Karpas-422 (cell line): ENCODE results near the gene MPPE1. TPM values are rescaled to one million over a fixed set of nuclear protein-coding genes. Genes with fewer than 3 reads are reported as not detected.
"Not testable (repeated sequence)": the region's sequence is repeated elsewhere in the genome, so short reads cannot be mapped to it uniquely, and the experiment has no call there.

Experiments used
- DNase-seq: peaks from one replicate; pipeline ENCODE4 v3.0.0-alpha.2; 2015
- H2AFZ ChIP-seq: fragments of 200-600 bp; sonication (generic); 2 replicates; pipeline ENCODE4 v1.6.1; 2014; ENCODE audit warnings: antibody characterized with exemption, low read length, mixed read lengths
- H3K27ac ChIP-seq: fragments of 200-600 bp; sonication (generic); 2 replicates; pipeline ENCODE4 v1.5.1; 2014; ENCODE audit warnings: mild to moderate bottlenecking, low read length, moderate library complexity
- H3K27me3 ChIP-seq: fragments of 200-600 bp; sonication (generic); 2 replicates; pipeline ENCODE4 v1.6.1; 2014; ENCODE audit warnings: low read length, mixed read lengths
- H3K36me3 ChIP-seq: fragments of 200-600 bp; sonication (generic); 2 replicates; pipeline ENCODE4 v1.6.1; 2014; ENCODE audit warnings: low read length, mixed read lengths; ENCODE audit not compliant: insufficient read depth
- H3K4me1 ChIP-seq: fragments of 200-600 bp; sonication (generic); 2 replicates; pipeline ENCODE4 v1.6.1; 2014; ENCODE audit warnings: mild to moderate bottlenecking, low read length, mixed read lengths
- H3K4me2 ChIP-seq: fragments of 200-600 bp; sonication (generic); 2 replicates; pipeline ENCODE4 v1.6.1; 2014; ENCODE audit warnings: low read length, low read depth, mild to moderate bottlenecking; ENCODE audit not compliant: poor library complexity, severe bottlenecking
- H3K4me3 ChIP-seq: fragments of 200-600 bp; sonication (generic); 2 replicates; pipeline ENCODE4 v1.5.1; 2014; ENCODE audit warnings: mild to moderate bottlenecking, antibody characterized with exemption, low read length, mixed read lengths
- H3K79me2 ChIP-seq: fragments of 200-600 bp; sonication (generic); 2 replicates; pipeline ENCODE4 v1.6.1; 2014; ENCODE audit warnings: mild to moderate bottlenecking, low read length, mixed read lengths
- H3K9ac ChIP-seq: fragments of 200-600 bp; sonication (generic); 2 replicates; pipeline ENCODE4 v1.6.0; 2014; ENCODE audit warnings: low read length
- H3K9me2 ChIP-seq: fragments of 200-600 bp; sonication (generic), shearing (Covaris generic); replicated peaks from 2 replicates; pipeline ENCODE4 v1.6.0; 2014; ENCODE audit warnings: mild to moderate bottlenecking, low read length, moderate library complexity; ENCODE audit not compliant: insufficient read depth
- H3K9me3 ChIP-seq: fragments of 300-700, 200-600 bp; sonication (generic); 2 replicates; pipeline ENCODE4 v1.6.1; 2014; ENCODE audit warnings: low read length, mixed read lengths
- H4K20me1 ChIP-seq: fragments of 200-600 bp; sonication (generic); 2 replicates; pipeline ENCODE4 v1.6.1; 2014; ENCODE audit warnings: mild to moderate bottlenecking, antibody characterized with exemption, low read length, low read depth; ENCODE audit not compliant: insufficient read depth
- total RNA-seq: library from RNA; depleted of rRNA; stranded (reverse); fragments of >200 nt; shearing (Covaris generic); gene quantifications from 2 replicates; pipeline ENCODE4 v1.2.3, GENCODE V29; 2014; ENCODE audit warnings: low replicate concordance

MPPE1 gene
- total RNA-seq, 1 experiment from 2014 or later = 30.7 TPM

DNA sequence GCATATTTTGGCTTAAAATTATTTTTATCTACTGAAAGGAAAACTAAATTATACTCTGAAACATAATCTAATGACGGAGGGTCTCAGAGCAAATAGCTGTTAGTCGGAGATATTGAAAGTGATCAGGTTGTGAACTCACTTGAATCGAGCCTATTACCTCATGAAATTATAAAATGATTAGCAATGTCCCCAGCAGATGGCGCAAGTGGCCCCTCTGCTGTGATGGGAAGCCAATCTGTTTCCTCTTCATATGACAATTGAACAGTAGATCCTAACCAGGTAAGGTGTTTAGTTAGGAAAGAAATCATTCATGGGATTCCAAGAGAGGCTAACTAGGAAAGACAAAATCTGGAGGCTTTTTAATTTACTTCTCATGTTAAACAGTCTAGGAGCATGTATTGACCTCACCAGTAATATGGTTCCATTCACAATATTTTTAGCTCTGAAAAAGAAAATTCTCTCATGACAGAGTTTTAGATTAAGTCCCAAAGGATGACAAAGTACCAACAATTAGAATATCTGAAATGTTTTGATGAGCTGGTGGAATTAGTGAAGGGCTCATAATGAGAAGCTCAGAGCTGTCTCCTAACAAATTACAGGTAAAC is 29.9 kb upstream of the MPPE1 start:
- Histone ChIP-seq H3K27ac (no peak overlapping the region), H2AFZ (no peak overlapping the region), H3K9ac (no peak overlapping the region), H3K4me1 (no peaks in the 10 kb centered on the region), H3K79me2 (no peaks in the 10 kb centered on the region), H3K4me3 (no peak overlapping the region), H4K20me1 (no peaks in the 10 kb centered on the region), H3K4me2 (no peak overlapping the region), H3K9me2 (no peaks in the 10 kb centered on the region), H3K9me3 (no peaks in the 10 kb centered on the region), H3K27me3 (no peaks in the 10 kb centered on the region), H3K36me3 (no peaks in the 10 kb centered on the region)
- DNase-seq = peak; percentile 87

- Histone ChIP-seq H2AFZ (no peak overlapping the region), H3K9ac (no peak overlapping the region), H3K4me1 (no peaks in the 10 kb centered on the region), H3K36me3 (no peaks in the 10 kb centered on the region), H3K27me3 (no peaks in the 10 kb centered on the region), H3K4me3 (no peak overlapping the region), H3K27ac (no peak overlapping the region), H3K79me2 (no peaks in the 10 kb centered on the region), H3K9me3 (no peaks in the 10 kb centered on the region), H3K4me2 (no peak overlapping the region), H4K20me1 (no peaks in the 10 kb centered on the region), H3K9me2 (no peaks in the 10 kb centered on the region)
- DNase-seq = no peak
Observed at GRCh38 chr18:11932393-11932792, 24.3 kb upstream of the MPPE1 start.

DNA sequence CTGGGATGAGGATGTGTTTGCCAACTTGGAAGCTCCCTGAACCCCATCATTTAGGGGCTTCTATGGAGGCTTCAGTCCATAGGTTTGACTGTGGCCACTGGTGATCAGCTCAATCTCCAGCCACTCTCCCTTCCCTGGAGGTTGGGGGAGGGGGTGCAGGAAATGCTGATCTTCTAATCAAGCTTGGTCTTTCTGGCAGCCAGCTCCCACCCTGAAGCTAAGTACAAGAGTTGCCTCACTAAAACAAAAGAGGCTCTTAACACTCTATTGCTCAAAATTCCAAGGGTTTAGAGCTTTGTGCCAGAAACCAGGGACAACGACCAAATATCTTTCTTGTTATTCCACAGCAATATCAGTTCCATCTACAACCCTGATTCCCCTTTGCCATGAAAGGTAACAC is 19.4 kb upstream of the MPPE1 start:
- Histone ChIP-seq H3K9me3 (no peaks in the 10 kb centered on the region), H3K4me2 (no peak overlapping the region), H3K27ac (no peak overlapping the region), H3K79me2 (no peaks in the 10 kb centered on the region), H3K4me1 (no peaks in the 10 kb centered on the region), H3K27me3 (no peaks in the 10 kb centered on the region), H3K9me2 (no peaks in the 10 kb centered on the region), H3K9ac (no peak overlapping the region), H4K20me1 (no peaks in the 10 kb centered on the region), H3K4me3 (no peak overlapping the region), H2AFZ (no peak overlapping the region), H3K36me3 (no peaks in the 10 kb centered on the region)
- no peak for DNase-seq

DNA sequence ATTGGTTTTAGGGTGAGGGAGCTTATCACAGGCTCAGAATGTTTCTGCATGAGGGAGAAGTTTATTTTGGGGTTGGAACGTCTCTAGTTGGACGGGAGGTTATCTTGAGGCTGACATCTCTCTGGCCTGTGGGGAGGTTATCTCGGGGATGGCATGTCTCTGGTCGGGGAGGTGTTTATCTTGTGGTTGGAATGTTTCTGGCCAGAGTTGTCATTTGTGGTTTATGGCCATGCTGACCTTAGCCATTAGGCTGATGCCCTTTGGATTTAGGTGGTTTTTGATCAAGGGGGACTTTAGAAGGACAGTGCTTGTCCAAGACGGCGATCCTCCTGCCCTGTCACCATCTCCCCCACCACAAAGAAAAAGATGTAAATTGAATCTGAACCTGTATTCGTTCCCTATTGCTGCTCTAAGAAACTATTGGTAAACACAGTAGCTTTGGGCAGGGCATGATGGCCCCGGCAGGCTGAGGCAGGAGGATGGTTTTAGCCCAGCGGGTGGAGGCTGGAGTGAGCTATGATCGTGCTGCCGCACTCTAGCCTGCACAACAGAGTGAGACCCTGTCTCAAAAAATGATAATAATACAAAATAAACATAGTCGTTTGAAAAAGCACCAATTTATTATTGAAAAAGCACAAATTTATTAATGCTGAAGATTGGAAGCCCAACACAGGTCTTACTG is 17.8 kb upstream of the MPPE1 start:
- Histone ChIP-seq H3K79me2 (no peaks in the 10 kb centered on the region), H4K20me1 (no peaks in the 10 kb centered on the region), H3K27me3 (no peaks in the 10 kb centered on the region), H3K9me2 (no peaks in the 10 kb centered on the region), H3K9me3 (no peaks in the 10 kb centered on the region), H2AFZ (no peak overlapping the region), H3K4me1 (no peaks in the 10 kb centered on the region), H3K9ac (no peak overlapping the region), H3K4me3 (no peak overlapping the region), H3K36me3 (no peaks in the 10 kb centered on the region), H3K27ac (no peak overlapping the region), H3K4me2 (no peak overlapping the region)
- DNase-seq = no peak

DNA sequence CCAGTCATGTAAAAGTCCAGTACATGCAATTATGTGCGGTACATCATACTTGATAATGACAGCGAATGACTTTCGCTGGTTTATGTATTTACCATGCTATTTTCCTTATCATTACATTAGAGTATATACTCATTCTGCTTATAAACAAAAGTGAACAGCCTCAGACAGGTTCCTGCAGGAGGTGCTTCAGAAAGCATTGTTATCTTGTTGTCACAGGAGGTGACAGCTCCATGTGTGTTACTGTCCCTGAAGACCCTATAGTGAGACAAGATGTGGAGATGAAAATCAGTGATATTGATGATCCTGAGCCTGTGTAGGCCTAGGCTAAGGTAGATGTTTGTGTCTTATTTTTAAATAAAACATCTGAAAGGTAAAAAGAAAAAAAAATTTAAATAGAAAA is 15.3 kb upstream of the MPPE1 start:
- Histone ChIP-seq H3K79me2 (no peaks in the 10 kb centered on the region), H4K20me1 (no peaks in the 10 kb centered on the region), H3K4me2 (no peak overlapping the region), H3K9me3 (no peaks in the 10 kb centered on the region), H2AFZ (no peak overlapping the region), H3K4me3 (no peak overlapping the region), H3K36me3 (no peaks in the 10 kb centered on the region), H3K4me1 (no peaks in the 10 kb centered on the region), H3K9me2 (no peaks in the 10 kb centered on the region), H3K27me3 (no peaks in the 10 kb centered on the region), H3K27ac (no peak overlapping the region), H3K9ac (no peak overlapping the region)
- no peak for DNase-seq

DNA sequence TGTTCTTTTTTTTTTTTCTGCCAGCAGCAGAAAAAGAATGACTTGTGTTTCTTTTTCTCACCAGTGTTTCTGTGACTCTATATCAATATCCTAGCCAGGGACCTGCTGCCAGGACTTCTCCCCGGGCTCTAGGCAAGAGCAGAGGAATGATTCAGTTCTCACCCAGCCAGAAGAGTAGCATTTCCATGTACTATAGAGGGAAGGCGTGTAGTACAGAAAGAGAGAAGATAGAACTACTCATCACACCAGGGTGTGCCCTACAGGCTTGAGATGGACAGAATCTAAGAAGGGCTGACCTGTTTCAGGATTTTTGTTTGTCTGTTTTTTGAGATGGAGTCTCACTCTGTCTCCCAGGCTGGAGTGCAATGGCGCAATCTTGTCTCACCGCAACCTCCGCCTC is 11.4 kb upstream of the MPPE1 start:
- not testable (repeated sequence) for H3K79me2 ChIP-seq, H3K27ac ChIP-seq, H3K4me1 ChIP-seq, H3K4me3 ChIP-seq, H3K27me3 ChIP-seq, DNase-seq, H3K4me2 ChIP-seq, H3K9me2 ChIP-seq, H3K36me3 ChIP-seq, H2AFZ ChIP-seq, H3K9ac ChIP-seq, H4K20me1 ChIP-seq, H3K9me3 ChIP-seq

DNA sequence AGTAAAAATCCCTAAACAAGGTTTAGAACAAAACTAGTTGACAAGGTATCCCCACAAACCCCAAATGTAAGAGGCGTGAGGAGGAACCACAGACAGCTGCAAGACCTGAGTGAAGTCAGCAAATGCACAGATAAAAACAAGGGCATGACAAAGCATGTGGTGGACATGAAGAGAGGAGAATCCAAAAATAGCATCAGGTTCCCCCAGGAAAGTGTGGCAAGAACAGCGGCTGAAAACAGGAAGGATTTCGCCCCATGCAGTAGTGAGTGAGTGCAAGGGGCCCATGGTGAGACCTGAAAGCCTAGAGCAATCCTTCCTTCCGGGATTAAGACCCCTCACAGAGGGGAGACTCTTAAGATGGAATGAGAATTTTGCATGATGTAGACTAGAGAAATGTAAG is 8.8 kb upstream of the MPPE1 start:
- H3K27ac ChIP-seq, H3K36me3 ChIP-seq, H3K9me3 ChIP-seq, H3K27me3 ChIP-seq, H3K4me2 ChIP-seq, H4K20me1 ChIP-seq, H3K4me1 ChIP-seq, H3K9ac ChIP-seq, H3K4me3 ChIP-seq, H2AFZ ChIP-seq, H3K9me2 ChIP-seq, H3K79me2 ChIP-seq, DNase-seq: not testable (repeated sequence)

- peak overlapping the region; percentile 98 for H3K4me2 ChIP-seq
- peaks cover 13% of the 10 kb centered on the region for H3K79me2 ChIP-seq
- H3K4me1 ChIP-seq = peaks cover 15% of the 10 kb centered on the region
- no peaks in the 10 kb centered on the region for H4K20me1 ChIP-seq
- H3K4me3 ChIP-seq = peak overlapping the region; percentile 97
- peak overlapping the region; percentile 93; the same call in 1 of the 2 replicates for H3K9ac ChIP-seq
- H3K9me2 ChIP-seq = no peaks in the 10 kb centered on the region
- H2AFZ ChIP-seq = no peak overlapping the region
- H3K36me3 ChIP-seq = no peaks in the 10 kb centered on the region
- no peak overlapping the region for H3K27ac ChIP-seq
- H3K27me3 ChIP-seq = no peaks in the 10 kb centered on the region
- no peaks in the 10 kb centered on the region for H3K9me3 ChIP-seq
- no peak for DNase-seq
Observed at GRCh38 chr18:11909591-11910026, 1.5 kb upstream of the MPPE1 start.
